ENCODE measurements around the gene RUFY1.
"Not testable (repeated sequence)": the region's sequence is repeated elsewhere in the genome, so short reads cannot be mapped to it uniquely, and the experiment has no call there.

Gene RUFY1

GRCh38 chr5:179639296-179639695, 88.9 kb downstream of the RUFY1 start:
- not testable (repeated sequence) for DNase-seq (ENCODE audit: low read depth, low spot score); H3K36me3 ChIP-seq (ENCODE audit: insufficient read depth, insufficient read length, low read length); H3K4me3 ChIP-seq (ENCODE audit: insufficient read length, low read depth); H3K27me3 ChIP-seq (ENCODE audit: insufficient read depth, insufficient read length); H3K9me3 ChIP-seq (ENCODE audit: insufficient read depth, low read length); H3K4me1 ChIP-seq (ENCODE audit: insufficient read depth, insufficient read length); H3K9ac ChIP-seq (ENCODE audit: insufficient read length, low read depth)

DNA sequence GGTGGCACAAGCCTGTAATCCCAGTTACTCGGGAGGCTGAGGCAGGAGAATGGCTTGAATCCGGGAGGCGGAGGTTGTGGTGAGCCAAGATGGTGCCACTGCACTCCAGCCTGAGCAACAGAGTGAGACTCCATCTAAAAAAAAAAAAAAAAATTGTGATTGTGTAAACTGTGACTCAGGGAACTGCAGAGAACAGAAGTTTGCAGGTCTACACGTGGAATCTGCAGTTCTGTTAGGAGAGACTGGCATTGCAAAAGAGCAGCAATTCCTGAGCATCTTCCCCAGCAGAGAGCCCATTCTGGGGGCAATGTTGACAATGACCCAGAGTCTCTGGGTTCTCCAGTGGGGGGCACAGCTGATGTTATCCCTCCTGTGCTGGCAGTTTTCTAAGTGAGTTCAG, 91.4 kb downstream of the RUFY1 start:
- H3K4me1 ChIP-seq (ENCODE audit: insufficient read depth, insufficient read length); DNase-seq (ENCODE audit: low read depth, low spot score); H3K27me3 ChIP-seq (ENCODE audit: insufficient read depth, insufficient read length); H3K9ac ChIP-seq (ENCODE audit: insufficient read length, low read depth); H3K36me3 ChIP-seq (ENCODE audit: insufficient read depth, insufficient read length, low read length); H3K9me3 ChIP-seq (ENCODE audit: insufficient read depth, low read length); H3K4me3 ChIP-seq (ENCODE audit: insufficient read length, low read depth): not testable (repeated sequence)

DNA sequence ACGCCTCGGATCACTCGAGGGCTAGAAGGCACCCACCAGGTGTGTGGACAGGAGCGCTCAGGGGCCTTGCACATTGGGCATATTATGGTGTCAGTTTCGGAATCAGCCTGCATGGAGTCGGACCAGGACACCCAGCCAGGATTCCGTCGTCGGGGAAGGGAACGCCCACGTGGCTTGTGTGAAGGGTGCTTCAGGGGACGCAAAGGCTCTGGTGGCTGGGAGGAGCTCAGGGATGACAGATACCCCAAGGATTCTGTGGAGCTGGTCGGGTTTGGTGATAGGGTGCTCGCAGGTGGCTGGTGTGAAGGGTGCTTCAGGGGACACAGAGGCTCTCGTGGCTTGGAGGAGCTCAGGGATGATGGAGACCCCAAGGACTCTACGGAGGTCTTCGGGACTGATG, 92.3 kb downstream of the RUFY1 start:
- not testable (repeated sequence) for H3K27me3 ChIP-seq (ENCODE audit: insufficient read depth, insufficient read length); DNase-seq (ENCODE audit: low read depth, low spot score); H3K36me3 ChIP-seq (ENCODE audit: insufficient read depth, insufficient read length, low read length); H3K9ac ChIP-seq (ENCODE audit: insufficient read length, low read depth); H3K9me3 ChIP-seq (ENCODE audit: insufficient read depth, low read length); H3K4me3 ChIP-seq (ENCODE audit: insufficient read length, low read depth); H3K4me1 ChIP-seq (ENCODE audit: insufficient read depth, insufficient read length)

- not testable (repeated sequence) for H3K9ac ChIP-seq (ENCODE audit: insufficient read length, low read depth); H3K9me3 ChIP-seq (ENCODE audit: insufficient read depth, low read length); H3K4me1 ChIP-seq (ENCODE audit: insufficient read depth, insufficient read length); H3K36me3 ChIP-seq (ENCODE audit: insufficient read depth, insufficient read length, low read length); DNase-seq (ENCODE audit: low read depth, low spot score); H3K27me3 ChIP-seq (ENCODE audit: insufficient read depth, insufficient read length); H3K4me3 ChIP-seq (ENCODE audit: insufficient read length, low read depth)
These were observed 93.0 kb downstream of the RUFY1 start for GRCh38 chr5:179643141-179643920.

DNA sequence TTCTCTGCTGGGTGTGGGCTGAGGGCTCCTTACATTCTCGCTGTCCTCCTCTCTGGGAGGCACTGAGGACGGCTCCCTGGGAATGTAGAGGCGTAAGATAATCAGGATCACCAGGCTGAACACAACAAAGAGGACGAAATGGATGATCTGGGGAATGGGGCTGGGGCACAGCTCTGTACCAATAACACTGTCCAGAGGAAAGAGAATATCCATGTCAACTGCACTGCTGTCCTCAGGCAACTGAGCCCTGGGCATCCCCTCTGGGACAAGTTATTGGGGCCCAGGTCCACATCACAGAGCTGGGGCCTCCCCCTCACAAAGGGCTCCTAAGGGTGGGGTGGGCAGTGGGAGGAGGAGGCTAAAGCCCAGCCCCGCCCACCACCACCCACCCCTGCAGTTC, 94.4 kb downstream of the RUFY1 start:
- DNase-seq (ENCODE audit: low read depth, low spot score); H3K4me3 ChIP-seq (ENCODE audit: insufficient read length, low read depth); H3K4me1 ChIP-seq (ENCODE audit: insufficient read depth, insufficient read length); H3K36me3 ChIP-seq (ENCODE audit: insufficient read depth, insufficient read length, low read length); H3K9ac ChIP-seq (ENCODE audit: insufficient read length, low read depth); H3K27me3 ChIP-seq (ENCODE audit: insufficient read depth, insufficient read length); H3K9me3 ChIP-seq (ENCODE audit: insufficient read depth, low read length): not testable (repeated sequence)

- Histone ChIP-seq H3K9ac (ENCODE audit: insufficient read length, low read depth) (no peak overlapping the region), H3K27me3 (ENCODE audit: insufficient read depth, insufficient read length) (no peaks in the 10 kb centered on the region), H3K4me3 (ENCODE audit: insufficient read length, low read depth) (no peak overlapping the region), H3K36me3 (ENCODE audit: insufficient read depth, insufficient read length, low read length) (no peaks in the 10 kb centered on the region), H3K4me1 (ENCODE audit: insufficient read depth, insufficient read length) (no peaks in the 10 kb centered on the region), H3K9me3 (ENCODE audit: insufficient read depth, low read length) (peaks cover 6% of the 10 kb centered on the region; the same call in 1 of the 2 replicates)
- no peak for DNase-seq (ENCODE audit: low read depth, low spot score)
- TF ChIP-seq YY1 (IDR thresholded peaks at IDR 0.05; ENCODE audit: insufficient read depth, insufficient read length) = no peak
- no peak for TF ChIP-seq ZNF274 (IDR thresholded peaks at IDR 0.05; ENCODE audit: low read depth, low read length)
- TF ChIP-seq SUZ12 (IDR thresholded peaks at IDR 0.05; ENCODE audit: extremely low read depth, insufficient read depth, insufficient read length) = no peak
These were observed 98.1 kb downstream of the RUFY1 start for GRCh38 chr5:179648410-179648809.

DNA sequence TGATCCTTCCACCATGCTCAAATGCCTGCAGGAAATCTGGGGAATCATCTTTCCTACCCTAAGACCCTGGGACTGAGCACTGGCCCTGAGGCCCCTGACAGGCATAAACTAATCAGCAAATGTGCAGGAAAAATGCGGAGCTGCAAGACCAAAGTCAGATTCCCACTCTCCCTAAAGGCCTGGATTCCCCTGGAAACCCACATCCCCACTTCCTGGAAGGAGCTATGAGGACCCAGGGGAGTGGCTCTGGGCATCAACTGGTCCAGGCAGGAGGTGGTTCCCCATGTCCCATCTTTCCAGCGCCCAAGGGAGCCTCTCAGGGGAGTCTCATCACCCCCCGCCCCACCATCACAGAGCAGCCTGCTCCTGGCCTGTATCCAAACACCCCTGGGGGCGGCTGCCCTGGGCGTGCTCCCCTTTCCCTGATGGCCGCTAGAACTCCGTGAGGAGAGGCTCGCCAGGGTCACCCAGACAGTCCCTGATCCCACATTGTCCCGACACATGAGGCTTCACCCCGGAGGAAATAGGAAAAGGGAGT, 98.9 kb downstream of the RUFY1 start:
- DNase-seq (ENCODE audit: low read depth, low spot score) = not testable (repeated sequence)

GRCh38 chr5:179650245-179650644, 99.9 kb downstream of the RUFY1 start:
- H3K9ac ChIP-seq (ENCODE audit: insufficient read length, low read depth); H3K36me3 ChIP-seq (ENCODE audit: insufficient read depth, insufficient read length, low read length); H3K4me1 ChIP-seq (ENCODE audit: insufficient read depth, insufficient read length); H3K27me3 ChIP-seq (ENCODE audit: insufficient read depth, insufficient read length); H3K9me3 ChIP-seq (ENCODE audit: insufficient read depth, low read length); H3K4me3 ChIP-seq (ENCODE audit: insufficient read length, low read depth); DNase-seq (ENCODE audit: low read depth, low spot score): not testable (repeated sequence)

More for the DNA sequence above, 98.9 kb downstream of the RUFY1 start:
- H3K27me3 ChIP-seq (ENCODE audit: insufficient read depth, insufficient read length); H3K4me3 ChIP-seq (ENCODE audit: insufficient read length, low read depth); H3K9ac ChIP-seq (ENCODE audit: insufficient read length, low read depth); H3K9me3 ChIP-seq (ENCODE audit: insufficient read depth, low read length); H3K4me1 ChIP-seq (ENCODE audit: insufficient read depth, insufficient read length); H3K36me3 ChIP-seq (ENCODE audit: insufficient read depth, insufficient read length, low read length): not testable (repeated sequence)

GRCh38 chr5:179653135-179653534, 102.8 kb downstream of the RUFY1 start:
- not testable (repeated sequence) for DNase-seq (ENCODE audit: low read depth, low spot score); H3K4me1 ChIP-seq (ENCODE audit: insufficient read depth, insufficient read length); H3K9ac ChIP-seq (ENCODE audit: insufficient read length, low read depth); H3K9me3 ChIP-seq (ENCODE audit: insufficient read depth, low read length); H3K36me3 ChIP-seq (ENCODE audit: insufficient read depth, insufficient read length, low read length); H3K27me3 ChIP-seq (ENCODE audit: insufficient read depth, insufficient read length); H3K4me3 ChIP-seq (ENCODE audit: insufficient read length, low read depth)

DNA sequence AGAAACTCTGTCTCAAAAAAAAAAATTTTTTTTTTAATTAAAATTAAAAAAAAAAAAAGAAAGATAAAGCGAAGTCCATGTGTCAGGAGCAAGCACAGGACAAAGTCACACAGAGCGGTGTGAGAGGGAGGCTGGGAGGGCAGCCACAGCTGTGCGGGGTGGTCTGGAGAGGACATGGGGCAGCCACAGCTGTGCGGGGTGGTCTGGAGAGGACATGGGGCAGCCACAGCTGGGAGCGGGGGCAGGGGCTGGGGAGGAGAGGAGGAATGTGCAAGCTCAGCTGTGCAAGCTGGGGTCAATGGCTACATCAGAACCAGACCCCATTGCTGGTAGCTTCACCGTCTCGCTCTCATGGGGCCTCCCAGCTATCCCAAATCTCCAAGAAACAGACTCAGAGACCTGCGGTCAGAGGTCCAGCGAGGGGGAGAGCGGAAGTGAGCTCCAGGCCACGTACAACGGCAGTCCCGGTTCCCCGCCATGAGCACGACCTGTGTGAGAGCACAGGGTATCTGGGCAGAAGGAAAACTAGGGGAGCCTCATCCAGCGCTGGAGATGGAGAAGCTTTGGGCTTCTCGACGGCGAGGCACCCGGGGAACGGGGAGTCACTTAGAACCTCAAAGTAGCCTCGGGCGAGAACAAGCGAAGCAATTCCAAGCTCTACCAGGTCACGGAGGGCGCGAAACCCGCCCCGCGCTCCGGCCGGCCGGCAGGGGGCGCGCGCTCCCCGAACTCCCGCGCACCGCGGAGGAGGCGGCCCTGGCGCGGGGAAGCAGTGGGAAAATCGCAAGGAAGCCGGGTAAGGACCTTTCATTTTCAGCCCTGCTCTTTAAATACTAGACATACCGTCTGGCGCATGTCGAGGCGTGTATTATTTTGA, 107.2 kb downstream of the RUFY1 start:
- H3K4me3 ChIP-seq (ENCODE audit: insufficient read length, low read depth) = not testable (repeated sequence)

DNA sequence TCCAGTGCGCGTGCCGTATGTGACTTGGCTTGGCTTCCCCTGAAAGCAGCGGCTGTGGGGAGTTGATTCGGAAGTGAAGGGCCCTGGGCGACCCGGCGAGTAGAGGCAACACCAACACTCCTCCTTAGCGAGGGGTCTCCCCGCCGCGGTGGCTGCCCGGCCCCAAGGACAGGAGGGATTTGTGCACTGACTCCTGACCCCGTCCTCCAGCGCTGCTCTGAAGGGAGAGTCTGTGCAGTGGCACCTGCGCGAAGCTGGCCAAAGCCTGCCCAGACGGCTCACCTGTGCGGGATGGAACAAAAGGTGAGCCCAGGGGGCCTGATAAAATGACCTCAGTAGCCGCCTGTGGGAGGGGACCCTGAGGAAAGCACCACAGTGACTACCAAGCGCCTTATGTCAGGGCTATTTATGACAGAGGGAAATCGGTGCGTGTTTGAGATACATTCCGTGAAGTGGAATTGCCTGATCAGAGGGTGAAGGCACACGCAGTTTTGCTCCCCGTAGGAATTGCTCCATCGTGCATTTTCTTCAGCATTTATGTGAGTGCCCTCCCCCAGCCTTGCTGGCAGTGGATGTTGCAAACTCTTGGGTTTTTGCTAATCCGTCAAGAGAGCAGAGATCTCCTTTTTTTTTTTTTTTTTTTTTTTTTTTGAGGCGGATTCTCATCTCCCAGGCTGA, 108.0 kb downstream of the RUFY1 start:
- peak overlapping the region; percentile 31 for H3K4me3 ChIP-seq (ENCODE audit: insufficient read length, low read depth)
- H3K27me3 ChIP-seq (ENCODE audit: insufficient read depth, insufficient read length); H3K9me3 ChIP-seq (ENCODE audit: insufficient read depth, low read length); DNase-seq (ENCODE audit: low read depth, low spot score); H3K9ac ChIP-seq (ENCODE audit: insufficient read length, low read depth); H3K4me1 ChIP-seq (ENCODE audit: insufficient read depth, insufficient read length); H3K36me3 ChIP-seq (ENCODE audit: insufficient read depth, insufficient read length, low read length): not testable (repeated sequence)

More for the DNA sequence above, 107.2 kb downstream of the RUFY1 start:
- not testable (repeated sequence) for H3K9ac ChIP-seq (ENCODE audit: insufficient read length, low read depth); H3K9me3 ChIP-seq (ENCODE audit: insufficient read depth, low read length); DNase-seq (ENCODE audit: low read depth, low spot score); H3K4me1 ChIP-seq (ENCODE audit: insufficient read depth, insufficient read length); H3K27me3 ChIP-seq (ENCODE audit: insufficient read depth, insufficient read length); H3K36me3 ChIP-seq (ENCODE audit: insufficient read depth, insufficient read length, low read length)
